LNCAP (cell line): Measurements from ENCODE around the gene FTO.

Experiments
- TF ChIP-seq, protein P1 (sequence below): fragments of 450-650 bp; IDR thresholded peaks from 2 replicates; pipeline ENCODE4 v1.5.1; 2017; ENCODE audit warnings: mild to moderate bottlenecking

FTO gene

GRCh38 chr16:54027062-54027461 lies 323.1 kb downstream of the FTO start:
- TF ChIP-seq, protein P1, sequence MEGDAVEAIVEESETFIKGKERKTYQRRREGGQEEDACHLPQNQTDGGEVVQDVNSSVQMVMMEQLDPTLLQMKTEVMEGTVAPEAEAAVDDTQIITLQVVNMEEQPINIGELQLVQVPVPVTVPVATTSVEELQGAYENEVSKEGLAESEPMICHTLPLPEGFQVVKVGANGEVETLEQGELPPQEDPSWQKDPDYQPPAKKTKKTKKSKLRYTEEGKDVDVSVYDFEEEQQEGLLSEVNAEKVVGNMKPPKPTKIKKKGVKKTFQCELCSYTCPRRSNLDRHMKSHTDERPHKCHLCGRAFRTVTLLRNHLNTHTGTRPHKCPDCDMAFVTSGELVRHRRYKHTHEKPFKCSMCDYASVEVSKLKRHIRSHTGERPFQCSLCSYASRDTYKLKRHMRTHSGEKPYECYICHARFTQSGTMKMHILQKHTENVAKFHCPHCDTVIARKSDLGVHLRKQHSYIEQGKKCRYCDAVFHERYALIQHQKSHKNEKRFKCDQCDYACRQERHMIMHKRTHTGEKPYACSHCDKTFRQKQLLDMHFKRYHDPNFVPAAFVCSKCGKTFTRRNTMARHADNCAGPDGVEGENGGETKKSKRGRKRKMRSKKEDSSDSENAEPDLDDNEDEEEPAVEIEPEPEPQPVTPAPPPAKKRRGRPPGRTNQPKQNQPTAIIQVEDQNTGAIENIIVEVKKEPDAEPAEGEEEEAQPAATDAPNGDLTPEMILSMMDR = no peak

- TF ChIP-seq, protein P1 = no peak
These were observed 323.6 kb downstream of the FTO start for GRCh38 chr16:54027558-54027957.

DNA sequence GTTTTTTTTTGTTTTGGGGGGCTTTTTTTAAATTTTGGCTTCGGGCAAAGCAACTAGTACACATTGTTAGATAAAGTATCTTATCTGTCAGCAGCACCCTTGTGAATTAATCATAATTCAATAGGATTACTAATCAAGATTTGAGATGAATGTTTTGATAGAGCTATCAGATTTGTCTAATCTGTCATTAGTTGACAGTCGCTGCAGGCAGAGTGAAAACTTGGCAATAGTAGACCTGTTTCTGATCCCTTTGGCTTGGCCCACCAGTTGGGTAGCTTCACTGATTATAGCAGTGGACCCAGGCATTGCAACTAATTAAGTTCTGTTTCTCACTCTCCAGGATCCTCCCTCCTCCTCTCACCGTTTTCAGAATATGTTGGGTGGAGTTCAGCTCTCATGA lies 324.0 kb downstream of the FTO start:
- TF ChIP-seq, protein P1 = no peak

GRCh38 chr16:54030451-54030850 lies 326.5 kb downstream of the FTO start:
- TF ChIP-seq, protein P1 = no peak

GRCh38 chr16:54031107-54031760 lies 327.3 kb downstream of the FTO start:
- TF ChIP-seq, protein P1 = no peak

DNA sequence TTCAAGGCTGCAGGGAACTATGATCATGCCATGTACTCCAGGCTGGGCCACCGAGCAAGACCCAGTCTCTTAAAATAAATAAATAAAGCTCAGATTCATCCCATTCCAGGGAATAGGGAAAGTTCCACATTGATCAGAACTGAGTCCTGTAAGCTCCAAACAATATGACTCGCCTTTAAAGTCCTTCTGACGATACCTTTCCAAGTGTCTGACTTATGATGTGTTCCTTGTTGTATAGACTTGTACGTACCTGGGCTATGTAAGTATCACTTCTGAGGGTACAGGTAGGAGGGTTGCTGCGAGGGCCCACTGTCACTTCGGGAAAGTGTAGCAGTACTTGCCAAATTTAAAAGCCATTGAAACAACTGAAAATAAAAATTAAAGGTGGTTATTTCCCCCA lies 329.8 kb downstream of the FTO start:
- TF ChIP-seq, protein P1 = no peak

- TF ChIP-seq, protein P1 = no peak
These were observed 330.7 kb downstream of the FTO start for GRCh38 chr16:54034684-54035083.

GRCh38 chr16:54040480-54040879 lies 336.5 kb downstream of the FTO start:
- TF ChIP-seq, protein P1 = no peak
